ENCODE data around the gene TCERG1L. TPM values are rescaled to one million over a fixed set of nuclear protein-coding genes. Genes with fewer than 3 reads are reported as not detected.

Gene TCERG1L
- total and polyA plus RNA-seq, 8 donors: 0.18 TPM; not detected in 7

GRCh38 chr10:131093795-131094366 lies 217.6 kb downstream of the TCERG1L start:
- 76 to 87% (median 78%) methylated on average over 12 to 19 of the region's 19 CpGs for WGBS, 5 donors
- Histone ChIP-seq H3K27ac (no peak overlapping the region), H3K4me3 (no peak overlapping the region), H3K9me3 (no peaks in the 10 kb centered on the region), H3K36me3 (no peaks in the 10 kb centered on the region), H3K27me3 (peaks cover 0 to 24% (median 0%) of the 10 kb centered on the region in 3 donors), H3K4me1 (no peaks in the 10 kb centered on the region)
- TF ChIP-seq, protein P1, sequence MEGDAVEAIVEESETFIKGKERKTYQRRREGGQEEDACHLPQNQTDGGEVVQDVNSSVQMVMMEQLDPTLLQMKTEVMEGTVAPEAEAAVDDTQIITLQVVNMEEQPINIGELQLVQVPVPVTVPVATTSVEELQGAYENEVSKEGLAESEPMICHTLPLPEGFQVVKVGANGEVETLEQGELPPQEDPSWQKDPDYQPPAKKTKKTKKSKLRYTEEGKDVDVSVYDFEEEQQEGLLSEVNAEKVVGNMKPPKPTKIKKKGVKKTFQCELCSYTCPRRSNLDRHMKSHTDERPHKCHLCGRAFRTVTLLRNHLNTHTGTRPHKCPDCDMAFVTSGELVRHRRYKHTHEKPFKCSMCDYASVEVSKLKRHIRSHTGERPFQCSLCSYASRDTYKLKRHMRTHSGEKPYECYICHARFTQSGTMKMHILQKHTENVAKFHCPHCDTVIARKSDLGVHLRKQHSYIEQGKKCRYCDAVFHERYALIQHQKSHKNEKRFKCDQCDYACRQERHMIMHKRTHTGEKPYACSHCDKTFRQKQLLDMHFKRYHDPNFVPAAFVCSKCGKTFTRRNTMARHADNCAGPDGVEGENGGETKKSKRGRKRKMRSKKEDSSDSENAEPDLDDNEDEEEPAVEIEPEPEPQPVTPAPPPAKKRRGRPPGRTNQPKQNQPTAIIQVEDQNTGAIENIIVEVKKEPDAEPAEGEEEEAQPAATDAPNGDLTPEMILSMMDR (IDR thresholded peaks at IDR 0.05): no peak
- TF ChIP-seq EP300 (IDR thresholded peaks at IDR 0.05): no peak
- no peak for TF ChIP-seq POLR2AphosphoS5 (IDR thresholded peaks at IDR 0.05)
- TF ChIP-seq POLR2A (IDR thresholded peaks at IDR 0.05): no peak
- DNase-seq: no peak
- intact Hi-C loops (cut with DNase I; ENCODE audit: low total_unique reads): no loop called here

- DNase-seq: no peak
- Histone ChIP-seq H3K4me3 (no peak overlapping the region), H3K4me1 (no peaks in the 10 kb centered on the region), H3K36me3 (no peaks in the 10 kb centered on the region), H3K9me3 (no peaks in the 10 kb centered on the region), H3K27me3 (peaks cover 0 to 24% (median 0%) of the 10 kb centered on the region in 3 donors), H3K27ac (no peak overlapping the region)
- intact Hi-C loops (cut with DNase I; ENCODE audit: low total_unique reads): no loop called here
- TF ChIP-seq POLR2A (IDR thresholded peaks at IDR 0.05) (no peak), POLR2AphosphoS5 (IDR thresholded peaks at IDR 0.05) (no peak), EP300 (IDR thresholded peaks at IDR 0.05) (no peak)
- TF ChIP-seq, protein P1 (IDR thresholded peaks at IDR 0.05): no peak
- 94 to 95% (median 94%) methylated on average over 14 of the region's 14 CpGs for WGBS, 5 donors
Observed at GRCh38 chr10:131093346-131093745, 218.2 kb downstream of the TCERG1L start.

GRCh38 chr10:131092876-131093275 lies 218.6 kb downstream of the TCERG1L start:
- H3K4me3 ChIP-seq: no peak overlapping the region
- peaks cover 0 to 25% (median 0%) of the 10 kb centered on the region in 3 donors for H3K27me3 ChIP-seq
- intact Hi-C loops (cut with DNase I; ENCODE audit: low total_unique reads): no loop called here
- H3K36me3 ChIP-seq: no peaks in the 10 kb centered on the region
- TF ChIP-seq, protein P1 (IDR thresholded peaks at IDR 0.05): no peak
- no peak for TF ChIP-seq EP300 (IDR thresholded peaks at IDR 0.05)
- TF ChIP-seq POLR2AphosphoS5 (IDR thresholded peaks at IDR 0.05): no peak
- TF ChIP-seq POLR2A (IDR thresholded peaks at IDR 0.05): no peak
- H3K27ac ChIP-seq: no peak overlapping the region
- no peaks in the 10 kb centered on the region for H3K9me3 ChIP-seq
- WGBS, 5 donors: 91 to 94% (median 91%) methylated on average over 21 of the region's 21 CpGs
- DNase-seq: no peak
- H3K4me1 ChIP-seq: no peaks in the 10 kb centered on the region

DNA sequence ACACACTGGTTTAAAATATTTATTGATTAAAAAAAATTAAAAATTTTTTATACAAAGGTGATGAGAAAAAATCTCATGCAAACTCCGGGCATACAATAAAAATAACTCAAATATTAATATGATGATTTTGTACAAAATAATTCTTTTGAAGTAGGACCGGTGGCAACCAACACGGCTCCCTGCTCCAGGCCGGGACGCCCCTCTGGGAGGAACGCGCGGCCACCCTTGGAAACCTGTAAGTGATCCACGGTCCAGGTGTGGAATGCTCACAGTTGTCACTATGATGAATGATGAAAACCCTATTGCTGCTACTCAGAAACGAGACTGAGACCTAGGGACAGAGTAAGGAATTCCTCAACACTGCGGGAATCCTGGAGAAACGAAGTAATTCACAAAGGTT lies 219.1 kb downstream of the TCERG1L start:
- TF ChIP-seq, protein P1 (IDR thresholded peaks at IDR 0.05): no peak
- no peak for TF ChIP-seq POLR2A (IDR thresholded peaks at IDR 0.05)
- Histone ChIP-seq H3K9me3 (no peaks in the 10 kb centered on the region), H3K27ac (no peak overlapping the region), H3K36me3 (no peaks in the 10 kb centered on the region), H3K27me3 (peaks cover 0 to 30% (median 0%) of the 10 kb centered on the region in 3 donors), H3K4me1 (no peaks in the 10 kb centered on the region), H3K4me3 (no peak overlapping the region)
- intact Hi-C loops (cut with DNase I; ENCODE audit: low total_unique reads): no loop called here
- DNase-seq: no peak
- WGBS, 5 donors: 79 to 86% (median 84%) methylated on average over 12 of the region's 12 CpGs

Data from stomach (tissue), 9 donors.